B cell (primary cell): ENCODE data around the gene RIT1. TPM values are rescaled to one million over a fixed set of nuclear protein-coding genes. Genes with fewer than 3 reads are reported as not detected.

Experiments used
- ATAC-seq: fragments of 200-7000 bp; cut with Tn5 transposase; one replicate; pipeline ENCODE4 v1.10.0; 2021; ENCODE audit warnings: low read depth, mild to moderate bottlenecking, moderate number of reproducible peaks, moderate library complexity
- CTCF ChIA-PET: fragments of 350-600 bp; sonication (Branson Sonifier 250); formaldehyde crosslinking; loops from one replicate; lab custom pipeline; 2021; ENCODE audit warnings: antibody characterized with exemption, inconsistent platforms; lab: Charles Lee
- POLR2A ChIA-PET: fragments of 350-600 bp; sonication (Branson Sonifier 250); formaldehyde crosslinking; loops from one replicate; lab custom pipeline; 2021; ENCODE audit warnings: antibody characterized with exemption; lab: Charles Lee
- DNase-seq: peaks from one replicate; pipeline ENCODE4 v3.0.0; 2013
- H2AFZ ChIP-seq: 2 replicates; pipeline ENCODE4 v1.6.1; 2012; ENCODE audit warnings: mild to moderate bottlenecking, low read depth, low read length; ENCODE audit not compliant: insufficient read depth, poor library complexity, severe bottlenecking
- H3K27ac ChIP-seq, 2 donors: 1 replicate in 1 of 2; 2 replicates in 1 of 2; pipeline ENCODE4 v1.5.1; 2012 to 2013; ENCODE audit warnings: low read length in 2 of 2, mild to moderate bottlenecking in 2 of 2, moderate library complexity in 1 of 2
- H3K27me3 ChIP-seq, 4 experiments: fragments of 200-600 bp in 1 of 4; sonication (generic) in 1 of 4; replicated peaks in 1 of 4; 1 replicate in 2 of 4; 2 replicates in 2 of 4; pipeline versions ENCODE4 v1.6.1 to v1.7.0; 2013 to 2016; ENCODE audit warnings: low read length in 3 of 4, mild to moderate bottlenecking in 2 of 4, mixed read lengths in 1 of 4, moderate library complexity in 1 of 4; ENCODE audit not compliant: insufficient read depth in 4 of 4, control insufficient read depth in 3 of 4; ENCODE audit errors: control extremely low read depth in 1 of 4
- H3K36me3 ChIP-seq, 2 experiments: replicated peaks in 1 of 2; 1 replicate in 1 of 2; 2 replicates in 1 of 2; pipeline versions ENCODE4 v1.6.1 to v1.7.1; 2013; ENCODE audit warnings: low read length in 1 of 2; ENCODE audit not compliant: insufficient read depth in 2 of 2, control insufficient read depth in 1 of 2; ENCODE audit errors: control extremely low read depth in 1 of 2, extremely low read depth in 1 of 2
- H3K4me1 ChIP-seq, 2 donors: fragments of 200-600 bp in 1 of 2; sonication (generic) in 1 of 2; 1 replicate in 1 of 2; 2 replicates in 1 of 2; pipeline versions ENCODE4 v1.5.1 to v1.6.1; 2013 to 2017; ENCODE audit warnings: low read length in 2 of 2; ENCODE audit not compliant: control insufficient read depth in 2 of 2, insufficient read depth in 2 of 2
- H3K4me2 ChIP-seq: replicated peaks from 2 replicates; pipeline ENCODE3; 2012; ENCODE audit warnings: mild to moderate bottlenecking, low read depth, low read length; ENCODE audit not compliant: poor library complexity, severe bottlenecking
- H3K4me3 ChIP-seq, 5 experiments: fragments of 200-600 bp in 1 of 5; sonication (generic) in 1 of 5; 1 replicate in 3 of 5; 2 replicates in 2 of 5; pipeline versions ENCODE4 v1.5.1 to v1.7.0; 2011 to 2016; ENCODE audit warnings: low read length in 4 of 5, mild to moderate bottlenecking in 4 of 5, low read depth in 2 of 5, control low read depth in 1 of 5, moderate library complexity in 1 of 5; ENCODE audit not compliant: insufficient read depth in 1 of 5; ENCODE audit errors: control extremely low read depth in 1 of 5, extremely low read depth in 1 of 5
- H3K79me2 ChIP-seq: fragments of 200-600 bp; sonication (generic); one replicate; pipeline ENCODE4 v1.6.0; 2016; ENCODE audit warnings: low read length; ENCODE audit not compliant: control insufficient read depth, insufficient read depth
- H3K9ac ChIP-seq: fragments of 200-600 bp; sonication (generic); 2 replicates; pipeline ENCODE4 v1.6.1; 2017; ENCODE audit warnings: mild to moderate bottlenecking, low read length, moderate library complexity
- H3K9me3 ChIP-seq, 3 donors: one replicate each; pipeline versions ENCODE4 v1.6.1 to v1.7.1; 2013; ENCODE audit warnings: low read length in 2 of 3; ENCODE audit not compliant: control insufficient read depth in 2 of 3, insufficient read depth in 1 of 3; ENCODE audit errors: control extremely low read depth in 1 of 3
- H4K20me1 ChIP-seq: 2 replicates; pipeline ENCODE4 v1.6.0; 2012; ENCODE audit warnings: mild to moderate bottlenecking, low read length; ENCODE audit not compliant: insufficient read depth, control insufficient read depth, poor library complexity, severe bottlenecking
- H3K27ac Mint-ChIP-seq: one replicate; pipeline ENCODE4 v1.8.0; 2021; ENCODE audit warnings: mixed read lengths
- H3K27me3 Mint-ChIP-seq: one replicate; pipeline ENCODE4 v1.8.0; 2021; ENCODE audit warnings: mixed read lengths
- H3K4me1 Mint-ChIP-seq: one replicate; pipeline ENCODE4 v1.8.0; 2021; ENCODE audit warnings: mixed read lengths
- H3K4me3 Mint-ChIP-seq: one replicate; pipeline ENCODE4 v1.8.0; 2021; ENCODE audit warnings: mixed read lengths
- H3K9me3 Mint-ChIP-seq: one replicate; pipeline ENCODE4 v1.8.0; 2022; ENCODE audit warnings: mixed read lengths; ENCODE audit not compliant: insufficient read depth
- EZH2 ChIP-seq: IDR thresholded peaks from 2 replicates; pipeline ENCODE4 v1.6.1; 2012; ENCODE audit warnings: borderline replicate concordance, low read depth, mild to moderate bottlenecking, moderate library complexity, low read length; ENCODE audit not compliant: insufficient read depth, poor library complexity, severe bottlenecking
- WGBS: methylation state at CpG from one replicate; pipeline ENCODE4 v1.1.5; 2013; ENCODE audit warnings: missing lambda C conversion rate; ENCODE audit not compliant: insufficient coverage; 5-methylcytosine and 5-hydroxymethylcytosine counted together
- intact Hi-C: fragments of 100-400 bp; cut with micrococcal nuclease; formaldehyde crosslinking; loops from one replicate; pipeline ENCODE4 v1.10.0; 2022
- polyA plus RNA-seq: library from polyadenylated mRNA; depleted of rRNA; stranded (reverse); fragments of >200 nt; gene quantifications from 2 replicates; pipeline ENCODE4 v1.2.3, GENCODE V29; 2012
- total RNA-seq, 2 donors: library from RNA; stranded (reverse); fragments of 120-200 nt in 1 of 2; gene quantifications; 1 replicate in 1 of 2; 2 replicates in 1 of 2; pipeline versions ENCODE4 v1.2.3 to v1.2.4, GENCODE V29; 2013 to 2022
- TF ChIP-seq, protein P1 (sequence below): fragments of 200-600 bp; IDR thresholded peaks from one replicate; pipeline ENCODE4 v1.8.0; 2022; ENCODE audit warnings: antibody characterized with exemption, mild to moderate bottlenecking

Gene RIT1
- total and polyA plus RNA-seq, 2 donors (not counting 1 experiment from before 2014, with no cell fraction given) = 14.2 to 45.7 TPM

GRCh38 chr1:155951753-155952504 is 40.8 kb upstream of the RIT1 start:
- Histone ChIP-seq H3K9ac (no peak overlapping the region), H3K4me2 (no peak overlapping the region), H3K4me3 (no peak overlapping the region), H3K4me1 (peaks cover 5 to 8% of the 10 kb centered on the region in 2 donors), H3K9me3 (no peaks in the 10 kb centered on the region), H4K20me1 (peaks cover 35% of the 10 kb centered on the region), H3K27ac (peak overlapping the region; percentile 11 to 50), H3K79me2 (peaks cover 39% of the 10 kb centered on the region), H3K36me3 (peaks cover 0 to 92% of the 10 kb centered on the region in 2 experiments), H2AFZ (no peak overlapping the region), H3K27me3 (no peaks in the 10 kb centered on the region)
- ChIA-PET CTCF (interaction anchor here (1.0 to 2.1 kb wide), 3 partner anchors 14 to 37 kb away, joined by 3 to 7 read pairs (median 6); no protein-coding TSS in a partner anchor), POLR2A (no interaction called here)
- H3K4me3 Mint-ChIP-seq = no peak overlapping the region
- no peak for DNase-seq
- H3K4me1 Mint-ChIP-seq = peaks cover 7% of the 10 kb centered on the region
- H3K27ac Mint-ChIP-seq = peak overlapping the region; percentile 56
- WGBS = 100% methylated on average over 2 of the region's 6 CpGs
- ATAC-seq = no peak
- intact Hi-C loops = no loop called here
- H3K9me3 Mint-ChIP-seq = no peaks in the 10 kb centered on the region
- H3K27me3 Mint-ChIP-seq = no peaks in the 10 kb centered on the region
- TF ChIP-seq EZH2 = no peak
- TF ChIP-seq, protein P1, sequence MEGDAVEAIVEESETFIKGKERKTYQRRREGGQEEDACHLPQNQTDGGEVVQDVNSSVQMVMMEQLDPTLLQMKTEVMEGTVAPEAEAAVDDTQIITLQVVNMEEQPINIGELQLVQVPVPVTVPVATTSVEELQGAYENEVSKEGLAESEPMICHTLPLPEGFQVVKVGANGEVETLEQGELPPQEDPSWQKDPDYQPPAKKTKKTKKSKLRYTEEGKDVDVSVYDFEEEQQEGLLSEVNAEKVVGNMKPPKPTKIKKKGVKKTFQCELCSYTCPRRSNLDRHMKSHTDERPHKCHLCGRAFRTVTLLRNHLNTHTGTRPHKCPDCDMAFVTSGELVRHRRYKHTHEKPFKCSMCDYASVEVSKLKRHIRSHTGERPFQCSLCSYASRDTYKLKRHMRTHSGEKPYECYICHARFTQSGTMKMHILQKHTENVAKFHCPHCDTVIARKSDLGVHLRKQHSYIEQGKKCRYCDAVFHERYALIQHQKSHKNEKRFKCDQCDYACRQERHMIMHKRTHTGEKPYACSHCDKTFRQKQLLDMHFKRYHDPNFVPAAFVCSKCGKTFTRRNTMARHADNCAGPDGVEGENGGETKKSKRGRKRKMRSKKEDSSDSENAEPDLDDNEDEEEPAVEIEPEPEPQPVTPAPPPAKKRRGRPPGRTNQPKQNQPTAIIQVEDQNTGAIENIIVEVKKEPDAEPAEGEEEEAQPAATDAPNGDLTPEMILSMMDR = no peak

DNA sequence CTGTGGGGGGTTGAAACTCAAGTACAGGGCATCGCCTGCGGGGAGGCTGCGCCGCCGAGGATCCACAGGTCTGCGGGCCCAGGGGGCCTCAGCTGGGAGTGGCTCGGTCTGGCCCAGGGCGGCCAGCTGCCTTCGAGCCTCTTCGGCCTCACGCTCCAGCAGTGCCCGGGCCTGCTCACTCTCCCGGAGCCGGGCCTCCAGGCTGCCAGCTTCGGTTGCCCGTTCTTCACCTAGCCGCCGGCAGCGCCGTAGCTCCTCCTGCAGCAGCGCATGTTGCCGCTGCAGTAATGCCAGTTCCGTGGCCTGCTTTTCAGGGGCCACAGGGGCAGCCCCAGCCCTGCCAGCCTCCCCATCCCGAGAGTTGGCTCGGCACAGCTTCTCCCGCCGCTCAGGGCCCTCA is 39.7 kb upstream of the RIT1 start:
- H3K9me3 ChIP-seq = no peaks in the 10 kb centered on the region
- peaks cover 35% of the 10 kb centered on the region for H4K20me1 ChIP-seq
- peaks cover 0 to 87% of the 10 kb centered on the region in 2 experiments for H3K36me3 ChIP-seq
- intact Hi-C loops = no loop called here
- H3K4me2 ChIP-seq = no peak overlapping the region
- Mint-ChIP-seq H3K4me3 (no peak overlapping the region), H3K4me1 (peaks cover 18% of the 10 kb centered on the region), H3K27ac (no peak overlapping the region), H3K9me3 (no peaks in the 10 kb centered on the region), H3K27me3 (no peaks in the 10 kb centered on the region)
- H3K9ac ChIP-seq = no peak overlapping the region
- POLR2A ChIA-PET = interaction anchor here (0.7 kb wide), 1 partner anchor 16 kb away, joined by 3 read pairs; no protein-coding TSS in a partner anchor
- WGBS = 98% methylated on average over 26 of the region's 27 CpGs
- ATAC-seq (no peak), DNase-seq (no peak)
- CTCF ChIA-PET = interaction anchor here (0.8 to 1.6 kb wide), 4 partner anchors 9 to 952 kb away, joined by 3 to 6 read pairs (median 4); no protein-coding TSS in a partner anchor
- peak overlapping the region in 1 of 2 donors; percentile 55 for H3K27ac ChIP-seq
- peaks cover 16 to 19% of the 10 kb centered on the region in 2 donors for H3K4me1 ChIP-seq
- no peaks in the 10 kb centered on the region for H3K27me3 ChIP-seq
- no peak for TF ChIP-seq EZH2
- TF ChIP-seq, protein P1 = no peak
- peaks cover 39% of the 10 kb centered on the region for H3K79me2 ChIP-seq
- H3K4me3 ChIP-seq = no peak overlapping the region
- no peak overlapping the region for H2AFZ ChIP-seq
